Ovary (tissue), 9 donors: ENCODE data around the gene A4GALT. TPM values are rescaled to one million over a fixed set of nuclear protein-coding genes. Genes with fewer than 3 reads are reported as not detected.

Experiments used
- DNase-seq, 5 donors: peaks; one replicate each; pipeline ENCODE4 v3.0.0-alpha.2; 2019 to 2020
- H3K27ac ChIP-seq, 2 donors: fragments of 200-600 bp; one replicate each; pipeline versions ENCODE4 v1.5.1 to v1.8.0; 2019 to 2022
- H3K27me3 ChIP-seq: fragments of 200-600 bp; one replicate; pipeline ENCODE4 v1.8.0; 2022
- H3K36me3 ChIP-seq: fragments of 200-600 bp; sonication (generic); one replicate; pipeline ENCODE4 v1.5.1; 2019
- H3K4me1 ChIP-seq: one replicate; pipeline ENCODE4 v1.8.1; 2013; ENCODE audit warnings: mild to moderate bottlenecking, moderate library complexity; ENCODE audit not compliant: insufficient read depth
- H3K4me3 ChIP-seq: fragments of 200-600 bp; sonication (generic); one replicate; pipeline ENCODE4 v1.5.1; 2017
- H3K9me3 ChIP-seq, 2 donors: fragments of 200-600 bp in 1 of 2; sonication (generic) in 1 of 2; one replicate each; pipeline versions ENCODE4 v1.5.1 to v1.8.1; 2013 to 2019; ENCODE audit warnings: mild to moderate bottlenecking in 1 of 2, moderate library complexity in 1 of 2
- CTCF ChIP-seq, 3 donors: fragments of 450-650 bp in 2 of 3; fragments of 200-600 bp in 1 of 3; IDR thresholded peaks; one replicate each; pipeline versions ENCODE4 v1.5.1 to v1.8.0; 2016 to 2022; ENCODE audit warnings: antibody characterized with exemption in 3 of 3, mild to moderate bottlenecking in 1 of 3
- EP300 ChIP-seq: sonication (generic); formaldehyde crosslinking; IDR thresholded peaks from one replicate; pipeline ENCODE4 v1.6.1; 2017; ENCODE audit warnings: antibody characterized with exemption
- POLR2A ChIP-seq: fragments of 450-650 bp; IDR thresholded peaks from one replicate; pipeline ENCODE4 v1.6.1; 2017; ENCODE audit warnings: antibody characterized with exemption, mild to moderate bottlenecking, moderate library complexity
- WGBS, 3 donors: extraction: QIAGEN DNeasy Blood & Tissue Kit in 1 of 3; methylation state at CpG; one replicate each; pipeline versions ENCODE4 v1.1.5 to v1.1.7; 2013 to 2017; 5-methylcytosine and 5-hydroxymethylcytosine counted together
- intact Hi-C, 4 donors: fragments of 100-400 bp; cut with DNase I; formaldehyde crosslinking; loops; one replicate each; pipeline versions ENCODE4 v1.11.0 to v1.15.1; 2022 to 2023
- polyA plus RNA-seq, 2 donors: library from polyadenylated mRNA; stranded (reverse); fragments of 200-250 nt in 1 of 2; fragments of 350-450 nt in 1 of 2; fragmentation: Illumina TruSeq in 1 of 2; extraction: RNeasy Lipid Tissue Mini Kit (QIAGEN cat#74804) in 1 of 2; gene quantifications; one replicate each; pipeline ENCODE4 v1.2.3, GENCODE V29; 2013 to 2014
- total RNA-seq, 7 donors: library from RNA; depleted of rRNA in 2 of 7; stranded (reverse); fragments of >200 nt in 2 of 7; fragmentation: NEBNext Ultra II Directional in 3 of 7; extraction: Animal tissue kit (Norgen Biotek cat#: 25700) in 3 of 7; gene quantifications; one replicate each; pipeline versions ENCODE4 v1.1.0 to v1.2.4, GENCODE V29; 2016 to 2023
- donor health status: DM: no; HTN: no; CAD: no; lungs with moderate emphysema.
- donor health status: DM: no; HTN: no; CAD: no.
- donor health status: Bipolar disorder and iron deficiency.
- donor health status: DM: yes; HTN: yes; CAD: no.
- donor health status: DM: no; HTN: no; CAD: no.
- donor health status: DM: yes; HTN: yes; CAD: no.

A4GALT gene
- total and polyA plus RNA-seq, 9 donors: 2.0 to 19.6 (median 11.7) TPM

- Histone ChIP-seq H3K36me3 (no peaks in the 10 kb centered on the region), H3K27ac (peak overlapping the region; percentile 36 to 53), H3K4me3 (no peak overlapping the region), H3K27me3 (no peaks in the 10 kb centered on the region), H3K9me3 (no peaks in the 10 kb centered on the region), H3K4me1 (peaks cover 44% of the 10 kb centered on the region)
- 73 to 77% (median 77%) methylated on average over 11 of the region's 11 CpGs for WGBS, 3 donors
- intact Hi-C loops: no loop called here
- TF ChIP-seq POLR2A (no peak), CTCF (IDR thresholded peaks at IDR 0.05) (no peak), EP300 (no peak)
- DNase-seq: peak in 1 of 5 donors; percentile 63
Observed at GRCh38 chr22:42684462-42685195, 36.0 kb downstream of the A4GALT start.

GRCh38 chr22:42683578-42684283, 36.9 kb downstream of the A4GALT start:
- Histone ChIP-seq H3K27ac (peak overlapping the region; percentile 36 to 53), H3K9me3 (no peaks in the 10 kb centered on the region), H3K4me3 (no peak overlapping the region), H3K27me3 (no peaks in the 10 kb centered on the region), H3K36me3 (no peaks in the 10 kb centered on the region), H3K4me1 (peaks cover 40% of the 10 kb centered on the region)
- DNase-seq: peak in 4 of 5 donors; percentile 38 to 64 (median 53)
- TF ChIP-seq EP300: no peak
- no peak for TF ChIP-seq CTCF (IDR thresholded peaks at IDR 0.05)
- TF ChIP-seq POLR2A: no peak
- intact Hi-C loops: no loop called here
- 27 to 48% (median 37%) methylated on average over 8 of the region's 8 CpGs for WGBS, 3 donors

- 69 to 78% (median 77%) methylated on average over 10 of the region's 10 CpGs for whole genome bisulfite sequencing, 3 donors
- no peak for TF ChIP-seq POLR2A
- TF ChIP-seq CTCF (IDR thresholded peaks at IDR 0.05): no peak
- TF ChIP-seq EP300: no peak
- intact Hi-C loops: no loop called here
- H3K4me1 ChIP-seq: peaks cover 32% of the 10 kb centered on the region
- no peak overlapping the region for H3K4me3 ChIP-seq
- H3K27ac ChIP-seq: no peak overlapping the region
- no peaks in the 10 kb centered on the region for H3K36me3 ChIP-seq
- no peaks in the 10 kb centered on the region for H3K27me3 ChIP-seq
- no peak for DNase-seq
- H3K9me3 ChIP-seq: no peaks in the 10 kb centered on the region
Observed at GRCh38 chr22:42682113-42682851, 38.4 kb downstream of the A4GALT start.

- H3K36me3 ChIP-seq: no peaks in the 10 kb centered on the region
- no peak for TF ChIP-seq CTCF (IDR thresholded peaks at IDR 0.05)
- TF ChIP-seq POLR2A: no peak
- TF ChIP-seq EP300: no peak
- no peak overlapping the region for H3K4me3 ChIP-seq
- no peak overlapping the region for H3K27ac ChIP-seq
- DNase-seq: no peak
- no peaks in the 10 kb centered on the region for H3K9me3 ChIP-seq
- WGBS, 3 donors: 79% methylated on average over 8 of the region's 8 CpGs
- H3K4me1 ChIP-seq: peaks cover 27% of the 10 kb centered on the region
- intact Hi-C loops: no loop called here
- H3K27me3 ChIP-seq: no peaks in the 10 kb centered on the region
Observed at GRCh38 chr22:42680648-42681047, 40.0 kb downstream of the A4GALT start.
